HepG2 (cell line): ENCODE measurements around the gene PDZD2.
"Not testable (repeated sequence)": the region's sequence is repeated elsewhere in the genome, so short reads cannot be mapped to it uniquely, and the experiment has no call there.

Experiments
- ASH2L ChIP-seq: fragments of 300-600, 200-600 bp; sonication (generic); IDR thresholded peaks from 2 replicates; pipeline ENCODE4 v1.7.0; 2017; ENCODE audit warnings: low read depth, mild to moderate bottlenecking, moderate library complexity, mixed read lengths, low read length; ENCODE audit not compliant: insufficient read length
- NFE2L1 ChIP-seq: sonication (generic); formaldehyde crosslinking; IDR thresholded peaks from 2 replicates; pipeline ENCODE4 v1.4.0; 2020; ENCODE audit warnings: missing genetic modification reagents, mild to moderate bottlenecking, borderline replicate concordance
- SIN3A ChIP-seq: IDR thresholded peaks from 2 replicates; pipeline ENCODE4 v1.6.1; 2011; ENCODE audit warnings: low read depth, mild to moderate bottlenecking, control low read depth, low read length, borderline replicate concordance
- ZNF274 ChIP-seq: sonication (generic); formaldehyde crosslinking; IDR thresholded peaks from 2 replicates; pipeline ENCODE4 v1.5.1; 2020; ENCODE audit warnings: mild to moderate bottlenecking, missing genetic modification reagents
- TF ChIP-seq, protein P1 (sequence below): sonication (generic); formaldehyde crosslinking; IDR thresholded peaks from 2 replicates; pipeline ENCODE4 v1.5.0; 2020; ENCODE audit warnings: mild to moderate bottlenecking, missing genetic modification reagents, moderate library complexity

DNA sequence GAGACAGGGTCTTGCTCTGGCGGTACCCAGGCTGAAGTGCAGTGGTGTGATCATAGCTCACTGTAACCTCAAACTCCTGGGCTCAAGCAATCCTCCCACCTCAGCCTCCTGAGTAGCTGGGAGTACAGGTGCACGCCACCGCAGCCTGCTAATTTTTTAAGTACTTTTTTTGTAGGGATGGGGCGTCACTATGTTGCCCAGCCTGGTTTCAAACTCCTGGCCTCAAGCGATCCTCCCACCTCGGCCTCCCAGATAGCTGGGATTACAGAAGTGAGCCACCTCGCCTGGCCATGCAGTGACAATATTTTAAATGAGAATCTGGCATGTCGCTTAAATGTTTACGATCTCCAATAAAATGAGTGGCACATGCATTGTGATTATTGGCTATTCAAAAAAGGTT lies 376.3 kb downstream of the PDZD2 start:
- not testable (repeated sequence) for TF ChIP-seq ZNF274; ASH2L; NFE2L1 (CRISPR knock-in tag); SIN3A
- TF ChIP-seq, protein P1, sequence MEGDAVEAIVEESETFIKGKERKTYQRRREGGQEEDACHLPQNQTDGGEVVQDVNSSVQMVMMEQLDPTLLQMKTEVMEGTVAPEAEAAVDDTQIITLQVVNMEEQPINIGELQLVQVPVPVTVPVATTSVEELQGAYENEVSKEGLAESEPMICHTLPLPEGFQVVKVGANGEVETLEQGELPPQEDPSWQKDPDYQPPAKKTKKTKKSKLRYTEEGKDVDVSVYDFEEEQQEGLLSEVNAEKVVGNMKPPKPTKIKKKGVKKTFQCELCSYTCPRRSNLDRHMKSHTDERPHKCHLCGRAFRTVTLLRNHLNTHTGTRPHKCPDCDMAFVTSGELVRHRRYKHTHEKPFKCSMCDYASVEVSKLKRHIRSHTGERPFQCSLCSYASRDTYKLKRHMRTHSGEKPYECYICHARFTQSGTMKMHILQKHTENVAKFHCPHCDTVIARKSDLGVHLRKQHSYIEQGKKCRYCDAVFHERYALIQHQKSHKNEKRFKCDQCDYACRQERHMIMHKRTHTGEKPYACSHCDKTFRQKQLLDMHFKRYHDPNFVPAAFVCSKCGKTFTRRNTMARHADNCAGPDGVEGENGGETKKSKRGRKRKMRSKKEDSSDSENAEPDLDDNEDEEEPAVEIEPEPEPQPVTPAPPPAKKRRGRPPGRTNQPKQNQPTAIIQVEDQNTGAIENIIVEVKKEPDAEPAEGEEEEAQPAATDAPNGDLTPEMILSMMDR (CRISPR knock-in tag): not testable (repeated sequence)
